ENCODE results near the gene OPN3.

GRCh38 chr1:241646201-241646600, 6.0 kb upstream of the OPN3 start:
- TF ChIP-seq FOXA1 (IDR thresholded peaks at IDR 0.05) (no peak), YY1 (IDR thresholded peaks at IDR 0.05) (no peak), GABPA (IDR thresholded peaks at IDR 0.05 in 1 of 2, conservative IDR thresholded peaks at IDR 0.05 in 1 of 2) (no peak), SP1 (IDR thresholded peaks at IDR 0.05) (no peak), TAF1 (conservative IDR thresholded peaks at IDR 0.05) (no peak)
- TF ChIP-seq, protein P1, sequence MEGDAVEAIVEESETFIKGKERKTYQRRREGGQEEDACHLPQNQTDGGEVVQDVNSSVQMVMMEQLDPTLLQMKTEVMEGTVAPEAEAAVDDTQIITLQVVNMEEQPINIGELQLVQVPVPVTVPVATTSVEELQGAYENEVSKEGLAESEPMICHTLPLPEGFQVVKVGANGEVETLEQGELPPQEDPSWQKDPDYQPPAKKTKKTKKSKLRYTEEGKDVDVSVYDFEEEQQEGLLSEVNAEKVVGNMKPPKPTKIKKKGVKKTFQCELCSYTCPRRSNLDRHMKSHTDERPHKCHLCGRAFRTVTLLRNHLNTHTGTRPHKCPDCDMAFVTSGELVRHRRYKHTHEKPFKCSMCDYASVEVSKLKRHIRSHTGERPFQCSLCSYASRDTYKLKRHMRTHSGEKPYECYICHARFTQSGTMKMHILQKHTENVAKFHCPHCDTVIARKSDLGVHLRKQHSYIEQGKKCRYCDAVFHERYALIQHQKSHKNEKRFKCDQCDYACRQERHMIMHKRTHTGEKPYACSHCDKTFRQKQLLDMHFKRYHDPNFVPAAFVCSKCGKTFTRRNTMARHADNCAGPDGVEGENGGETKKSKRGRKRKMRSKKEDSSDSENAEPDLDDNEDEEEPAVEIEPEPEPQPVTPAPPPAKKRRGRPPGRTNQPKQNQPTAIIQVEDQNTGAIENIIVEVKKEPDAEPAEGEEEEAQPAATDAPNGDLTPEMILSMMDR (IDR thresholded peaks at IDR 0.05; ENCODE audit: low read depth, low read length, missing input control) = no peak
